ENCODE measurements around the gene EIF4EBP3. TPM values are rescaled to one million over a fixed set of nuclear protein-coding genes. Genes with fewer than 3 reads are reported as not detected.
A peak's percentile ranks its signal among the peaks of the same experiment; 100 is the strongest.

The EIF4EBP3 gene
- total and polyA plus RNA-seq, 2 experiments from 2014 or later, result 0.54 to 14.5 TPM

- WGBS, 2 experiments (ENCODE audit: low coverage in 1 of 2, low lambda C conversion rate in 2 of 2, missing lambda C conversion rate in 2 of 2), result 1 to 3% methylated on average over 44 to 46 of the region's 46 CpGs
- TF ChIP-seq EZH2phosphoT487 (IDR thresholded peaks at IDR 0.05; ENCODE audit: insufficient read depth, low read depth), result no peak
- TF ChIP-seq EZH2 (IDR thresholded peaks at IDR 0.05; ENCODE audit: insufficient read depth, poor library complexity, severe bottlenecking), result no peak
- Histone ChIP-seq H3K9ac (peak within 1 kb of the TSS; percentile 98), H3K79me2 (ENCODE audit: insufficient read depth) (peaks cover 50% of the 10 kb centered on the region), H3K27me3 (replicated peaks; ENCODE audit: insufficient read depth) (no peaks in the 10 kb centered on the region), H3K27ac (peak within 1 kb of the TSS; percentile 84), H3K4me1 (ENCODE audit: insufficient read depth) (peaks cover 31% of the 10 kb centered on the region), H3F3A (ENCODE audit: insufficient read depth) (peaks cover 34% of the 10 kb centered on the region), H3K36me3 (ENCODE audit: low read depth) (0 out of 2 replicates have a peak, but pooled peaks cover 11% of the 10 kb centered on the region), H2AFZ (peak within 1 kb of the TSS; percentile 69), H4K20me1 (ENCODE audit: insufficient read depth) (0 out of 2 replicates have a peak, but pooled peaks cover 8% of the 10 kb centered on the region), H3K4me3 (peak within 1 kb of the TSS; percentile 86), H3K4me2 (ENCODE audit: unreplicated experiment) (peak within 1 kb of the TSS; percentile 94), H3K9me3 (ENCODE audit: low read depth) (no peaks in the 10 kb centered on the region), H3K9me2 (ENCODE audit: insufficient read depth) (no peaks in the 10 kb centered on the region)
- in situ Hi-C loops (cut with MboI), result no loop called here
- peak; percentile 96 for DNase-seq
Observed at GRCh38 chr5:140557136-140557805, 9.8 kb downstream of the EIF4EBP3 start, which contains the start of gene SRA1. Gene SRA1 (minus strand): TSS chr5:140557473. CDS start chr5:140557452, 21 bp downstream.

DNA sequence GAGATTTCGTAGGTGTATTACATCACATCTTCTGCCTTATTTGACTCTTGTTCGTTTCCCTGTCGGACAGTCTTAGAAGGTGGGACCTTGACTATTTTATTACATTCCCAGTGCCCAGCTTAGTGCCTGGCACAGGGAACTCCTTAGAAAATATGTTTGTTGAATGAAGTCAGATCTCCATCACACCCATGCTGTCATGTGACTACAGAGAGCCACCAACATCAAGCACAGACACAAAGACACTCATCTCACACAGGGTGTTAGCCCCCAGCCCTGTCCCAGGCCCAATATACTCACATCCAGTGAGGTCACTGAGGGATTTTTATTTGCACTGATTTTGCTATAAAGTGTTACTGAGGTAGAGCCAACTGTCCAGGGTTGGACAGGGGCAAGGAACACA is 10.5 kb downstream of the EIF4EBP3 start:
- Histone ChIP-seq H3K27me3 (replicated peaks; ENCODE audit: insufficient read depth) (no peaks in the 10 kb centered on the region), H3K4me1 (ENCODE audit: insufficient read depth) (peaks cover 32% of the 10 kb centered on the region), H3K36me3 (ENCODE audit: low read depth) (0 out of 2 replicates have a peak, but pooled peaks cover 6% of the 10 kb centered on the region), H4K20me1 (ENCODE audit: insufficient read depth) (0 out of 2 replicates have a peak, but pooled peaks cover 6% of the 10 kb centered on the region), H3K9me3 (ENCODE audit: low read depth) (no peaks in the 10 kb centered on the region), H3K79me2 (ENCODE audit: insufficient read depth) (peaks cover 47% of the 10 kb centered on the region), H3K27ac (peak overlapping the region; percentile 84), H3K4me3 (peak overlapping the region; percentile 86), H3K4me2 (ENCODE audit: unreplicated experiment) (peak overlapping the region; percentile 94), H3F3A (ENCODE audit: insufficient read depth) (peaks cover 34% of the 10 kb centered on the region), H3K9ac (peak overlapping the region; percentile 98), H3K9me2 (ENCODE audit: insufficient read depth) (no peaks in the 10 kb centered on the region), H2AFZ (peak overlapping the region; percentile 69)
- WGBS, 2 experiments (ENCODE audit: low coverage in 1 of 2, low lambda C conversion rate in 2 of 2, missing lambda C conversion rate in 2 of 2), result 80 to 86% methylated on average over 3 of the region's 3 CpGs
- no peak for TF ChIP-seq EZH2phosphoT487 (IDR thresholded peaks at IDR 0.05; ENCODE audit: insufficient read depth, low read depth)
- TF ChIP-seq EZH2 (IDR thresholded peaks at IDR 0.05; ENCODE audit: insufficient read depth, poor library complexity, severe bottlenecking), result no peak
- DNase-seq, result no peak
- in situ Hi-C loops (cut with MboI), result no loop called here

DNA sequence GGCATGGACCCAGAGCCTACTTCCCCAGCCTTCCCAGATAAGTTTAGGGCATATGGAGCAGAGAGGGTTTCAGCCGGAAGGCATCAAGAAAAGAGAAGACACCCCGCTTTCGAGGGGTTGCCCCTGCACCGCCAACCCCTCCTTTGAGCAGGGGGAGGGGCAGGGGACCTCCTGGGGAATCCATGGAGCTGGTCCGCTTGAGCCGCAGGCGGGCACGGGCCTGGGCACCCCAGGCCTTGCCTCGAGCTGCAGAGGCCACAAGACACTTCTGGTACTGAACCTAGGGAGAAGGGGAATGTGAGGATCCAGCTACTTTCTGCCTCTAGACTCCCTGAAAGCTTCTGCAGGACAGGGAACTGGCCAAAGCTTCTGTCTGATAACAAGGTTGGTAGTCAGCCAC is 11.1 kb downstream of the EIF4EBP3 start:
- Histone ChIP-seq H3F3A (ENCODE audit: insufficient read depth) (peaks cover 34% of the 10 kb centered on the region), H3K4me3 (no peak overlapping the region), H3K79me2 (ENCODE audit: insufficient read depth) (peaks cover 47% of the 10 kb centered on the region), H3K27me3 (replicated peaks; ENCODE audit: insufficient read depth) (no peaks in the 10 kb centered on the region), H2AFZ (no peak overlapping the region), H3K36me3 (ENCODE audit: low read depth) (0 out of 2 replicates have a peak, but pooled peaks cover under 1% of the 10 kb centered on the region), H4K20me1 (ENCODE audit: insufficient read depth) (no peaks in the 10 kb centered on the region), H3K9ac (no peak overlapping the region), H3K27ac (no peak overlapping the region; the same call in 1 of the 2 replicates), H3K9me2 (ENCODE audit: insufficient read depth) (no peaks in the 10 kb centered on the region), H3K9me3 (ENCODE audit: low read depth) (no peaks in the 10 kb centered on the region), H3K4me1 (ENCODE audit: insufficient read depth) (peaks cover 34% of the 10 kb centered on the region), H3K4me2 (ENCODE audit: unreplicated experiment) (no peak overlapping the region)
- TF ChIP-seq EZH2 (IDR thresholded peaks at IDR 0.05; ENCODE audit: insufficient read depth, poor library complexity, severe bottlenecking) (no peak), EZH2phosphoT487 (IDR thresholded peaks at IDR 0.05; ENCODE audit: insufficient read depth, low read depth) (no peak)
- in situ Hi-C loops (cut with MboI), result no loop called here
- WGBS, 2 experiments (ENCODE audit: low coverage in 1 of 2, low lambda C conversion rate in 2 of 2, missing lambda C conversion rate in 2 of 2), result 85 to 87% methylated on average over 7 to 9 of the region's 9 CpGs
- DNase-seq, result no peak

- Histone ChIP-seq H3F3A (ENCODE audit: insufficient read depth) (peaks cover 22% of the 10 kb centered on the region), H3K4me3 (no peak overlapping the region), H3K9ac (no peak overlapping the region), H3K36me3 (ENCODE audit: low read depth) (no peaks in the 10 kb centered on the region), H3K79me2 (ENCODE audit: insufficient read depth) (peaks cover 36% of the 10 kb centered on the region), H3K9me3 (ENCODE audit: low read depth) (no peaks in the 10 kb centered on the region), H3K27ac (no peak overlapping the region), H3K4me2 (ENCODE audit: unreplicated experiment) (no peak overlapping the region), H3K9me2 (ENCODE audit: insufficient read depth) (no peaks in the 10 kb centered on the region), H3K4me1 (ENCODE audit: insufficient read depth) (peaks cover 23% of the 10 kb centered on the region), H3K27me3 (replicated peaks; ENCODE audit: insufficient read depth) (no peaks in the 10 kb centered on the region), H2AFZ (no peak overlapping the region), H4K20me1 (ENCODE audit: insufficient read depth) (no peaks in the 10 kb centered on the region)
- TF ChIP-seq EZH2 (IDR thresholded peaks at IDR 0.05; ENCODE audit: insufficient read depth, poor library complexity, severe bottlenecking) (no peak), EZH2phosphoT487 (IDR thresholded peaks at IDR 0.05; ENCODE audit: insufficient read depth, low read depth) (no peak)
- in situ Hi-C loops (cut with MboI), result no loop called here
- DNase-seq, result no peak
- WGBS, 2 experiments (ENCODE audit: low coverage in 1 of 2, low lambda C conversion rate in 2 of 2, missing lambda C conversion rate in 2 of 2), result 94 to 96% methylated on average over 10 of the region's 10 CpGs
Observed at GRCh38 chr5:140560227-140560626, 12.8 kb downstream of the EIF4EBP3 start.

Data from GM23248 (cell line).